Gastroesophageal sphincter (tissue), 3 donors: ENCODE measurements around the gene KBTBD2.

ENCODE experiments used
- CTCF ChIP-seq, 4 experiments: fragments of 200-600 bp in 2 of 4; fragments of 450-650 bp in 2 of 4; sonication (generic) in 1 of 4; IDR thresholded peaks; one replicate each; pipeline ENCODE4 v1.5.1; 2017 to 2019; ENCODE audit warnings: antibody characterized with exemption in 4 of 4, mild to moderate bottlenecking in 2 of 4, moderate library complexity in 2 of 4
- EP300 ChIP-seq: sonication (generic); formaldehyde crosslinking; IDR thresholded peaks from one replicate; pipeline ENCODE4 v1.6.1; 2017; ENCODE audit warnings: antibody characterized with exemption, mild to moderate bottlenecking
- POLR2AphosphoS5 ChIP-seq: sonication (generic); formaldehyde crosslinking; IDR thresholded peaks from one replicate; pipeline ENCODE4 v1.6.1; 2017; ENCODE audit warnings: antibody characterized with exemption

GRCh38 chr7:32910195-32910594 lies 18.6 kb upstream of the KBTBD2 start:
- no peak for TF ChIP-seq EP300
- no peak for TF ChIP-seq POLR2AphosphoS5
- TF ChIP-seq CTCF (IDR thresholded peaks at IDR 0.05) = no peak
